SU-DHL-6 (cell line): ENCODE measurements around the gene DYNLT2B.

ENCODE experiments used
- H2AFZ ChIP-seq: fragments of 200-600 bp; sonication (generic); 2 replicates; pipeline ENCODE4 v1.6.1; 2014; ENCODE audit warnings: low read depth, mild to moderate bottlenecking, moderate library complexity, mixed read lengths, antibody characterized with exemption, low read length; ENCODE audit not compliant: severe bottlenecking
- H3F3A ChIP-seq: fragments of 200-600 bp; shearing (Covaris generic); 2 replicates; pipeline ENCODE4 v1.6.0; 2016; ENCODE audit warnings: antibody characterized with exemption, mild to moderate bottlenecking; ENCODE audit not compliant: insufficient read depth
- H3K27ac ChIP-seq: fragments of 200-600 bp; sonication (generic); 2 replicates; pipeline ENCODE4 v1.5.1; 2016; ENCODE audit warnings: low read depth, mild to moderate bottlenecking, low read length, moderate library complexity, mixed read lengths
- H3K27me3 ChIP-seq: fragments of 200-600 bp; sonication (generic), shearing (Covaris generic); 2 replicates; pipeline ENCODE4 v1.6.0; 2014; ENCODE audit warnings: mild to moderate bottlenecking, low read length
- H3K36me3 ChIP-seq: fragments of 200-600 bp; sonication (generic); 2 replicates; pipeline ENCODE4 v1.6.1; 2014; ENCODE audit warnings: mild to moderate bottlenecking, low read length, mixed read lengths
- H3K4me2 ChIP-seq: fragments of 300-600, 200-600 bp; shearing (Covaris generic), sonication (generic); 2 replicates; pipeline ENCODE4 v1.6.0; 2014; ENCODE audit warnings: low read length, low read depth, mild to moderate bottlenecking; ENCODE audit not compliant: poor library complexity, severe bottlenecking
- H3K4me3 ChIP-seq: fragments of 200-600 bp; sonication (generic); 2 replicates; pipeline ENCODE4 v1.5.1; 2014; ENCODE audit warnings: antibody characterized with exemption, low read length, mild to moderate bottlenecking, mixed read lengths; ENCODE audit not compliant: insufficient read depth, poor library complexity, severe bottlenecking
- H3K79me2 ChIP-seq: fragments of 200-600 bp; sonication (generic); 2 replicates; pipeline ENCODE4 v1.6.1; 2014; ENCODE audit warnings: mild to moderate bottlenecking, low read length, moderate library complexity; ENCODE audit not compliant: insufficient read depth
- H3K9ac ChIP-seq: fragments of 200-600 bp; sonication (generic); 2 replicates; pipeline ENCODE4 v1.7.0; 2014; ENCODE audit warnings: mild to moderate bottlenecking, low read length
- H3K9me2 ChIP-seq: fragments of 200-600 bp; sonication (generic); replicated peaks from 2 replicates; pipeline ENCODE4 v1.6.1; 2014; ENCODE audit warnings: low read length; ENCODE audit not compliant: insufficient read depth
- H3K9me3 ChIP-seq: fragments of 200-600 bp; sonication (generic); 2 replicates; pipeline ENCODE4 v1.6.1; 2014; ENCODE audit warnings: low read length, mixed read lengths; ENCODE audit not compliant: insufficient read depth
- H4K20me1 ChIP-seq: fragments of 200-600 bp; sonication (generic); 2 replicates; pipeline ENCODE4 v1.6.1; 2014; ENCODE audit warnings: low read depth, mild to moderate bottlenecking, antibody characterized with exemption, low read length, moderate library complexity, mixed read lengths
- EZH2phosphoT487 ChIP-seq: fragments of 200-600 bp; sonication (generic), shearing (Covaris generic); conservative IDR thresholded peaks from 2 replicates; pipeline ENCODE4 v1.6.1; 2018; ENCODE audit warnings: mild to moderate bottlenecking, antibody characterized with exemption, low read length, moderate library complexity, mixed read lengths
- TF ChIP-seq, protein P1 (sequence below): fragments of 200-600 bp; sonication (generic); IDR thresholded peaks from one replicate; pipeline ENCODE4 v1.5.1; 2017; ENCODE audit warnings: antibody characterized with exemption, mild to moderate bottlenecking, low read length, moderate library complexity; ENCODE audit not compliant: insufficient read depth, poor library complexity, severe bottlenecking

Gene DYNLT2B

DNA sequence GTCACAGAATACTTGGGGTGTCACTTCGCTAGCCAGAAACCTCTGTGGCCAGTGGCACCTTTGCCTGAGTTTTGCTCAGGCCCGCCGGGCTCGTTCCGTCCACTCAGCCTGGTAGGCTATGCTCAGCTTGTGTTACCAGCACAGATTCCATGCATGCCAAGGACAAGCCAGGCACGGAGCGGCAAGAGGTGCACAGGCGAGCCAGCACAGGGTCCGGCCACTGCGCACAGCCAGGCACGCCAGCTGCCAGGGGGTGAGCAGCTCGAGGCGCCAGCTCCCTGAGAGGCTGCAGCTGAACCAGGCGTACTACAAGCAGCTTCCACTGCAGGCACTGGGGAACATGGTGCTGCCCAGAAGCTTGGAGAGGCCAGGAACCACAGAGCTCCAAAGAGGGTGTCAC lies 45.2 kb downstream of the DYNLT2B start:
- Histone ChIP-seq H3K36me3 (peaks cover 5% of the 10 kb centered on the region; the same call in 1 of the 2 replicates), H3K79me2 (peaks cover 5% of the 10 kb centered on the region; the same call in 1 of the 2 replicates)

DNA sequence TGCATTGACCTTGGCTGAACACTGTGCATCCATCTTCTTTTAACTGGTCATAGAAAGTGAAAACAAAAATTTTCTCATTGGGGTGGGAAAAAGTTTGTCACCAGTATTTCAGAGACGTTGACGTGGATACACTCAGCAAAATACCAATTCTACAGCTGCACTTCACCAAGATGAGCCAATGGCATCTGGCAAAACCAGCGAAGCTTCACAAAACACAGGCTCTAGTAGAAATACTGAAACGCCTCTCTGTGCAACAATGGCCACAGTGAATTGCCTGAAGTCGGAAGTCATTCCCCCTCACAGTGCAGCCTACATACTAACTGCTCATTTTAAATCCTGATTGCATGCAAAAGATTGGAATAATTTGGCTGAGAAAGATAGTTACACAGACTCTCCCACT lies 47.5 kb downstream of the DYNLT2B start:
- Histone ChIP-seq H3F3A (no peaks in the 10 kb centered on the region), H3K79me2 (peaks cover 4% of the 10 kb centered on the region; the same call in 1 of the 2 replicates), H3K9me2 (no peaks in the 10 kb centered on the region), H2AFZ (no peak overlapping the region), H3K27me3 (no peaks in the 10 kb centered on the region), H3K4me3 (no peak overlapping the region), H3K9ac (no peak overlapping the region), H3K27ac (no peak overlapping the region), H3K4me2 (no peak overlapping the region), H4K20me1 (no peaks in the 10 kb centered on the region), H3K9me3 (peaks cover 12% of the 10 kb centered on the region), H3K36me3 (peaks cover 5% of the 10 kb centered on the region; the same call in 1 of the 2 replicates)
- TF ChIP-seq, protein P1, sequence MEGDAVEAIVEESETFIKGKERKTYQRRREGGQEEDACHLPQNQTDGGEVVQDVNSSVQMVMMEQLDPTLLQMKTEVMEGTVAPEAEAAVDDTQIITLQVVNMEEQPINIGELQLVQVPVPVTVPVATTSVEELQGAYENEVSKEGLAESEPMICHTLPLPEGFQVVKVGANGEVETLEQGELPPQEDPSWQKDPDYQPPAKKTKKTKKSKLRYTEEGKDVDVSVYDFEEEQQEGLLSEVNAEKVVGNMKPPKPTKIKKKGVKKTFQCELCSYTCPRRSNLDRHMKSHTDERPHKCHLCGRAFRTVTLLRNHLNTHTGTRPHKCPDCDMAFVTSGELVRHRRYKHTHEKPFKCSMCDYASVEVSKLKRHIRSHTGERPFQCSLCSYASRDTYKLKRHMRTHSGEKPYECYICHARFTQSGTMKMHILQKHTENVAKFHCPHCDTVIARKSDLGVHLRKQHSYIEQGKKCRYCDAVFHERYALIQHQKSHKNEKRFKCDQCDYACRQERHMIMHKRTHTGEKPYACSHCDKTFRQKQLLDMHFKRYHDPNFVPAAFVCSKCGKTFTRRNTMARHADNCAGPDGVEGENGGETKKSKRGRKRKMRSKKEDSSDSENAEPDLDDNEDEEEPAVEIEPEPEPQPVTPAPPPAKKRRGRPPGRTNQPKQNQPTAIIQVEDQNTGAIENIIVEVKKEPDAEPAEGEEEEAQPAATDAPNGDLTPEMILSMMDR = no peak
- no peak for TF ChIP-seq EZH2phosphoT487

More for the DNA sequence above, 45.2 kb downstream of the DYNLT2B start:
- H3K9me2 ChIP-seq = no peaks in the 10 kb centered on the region
- no peaks in the 10 kb centered on the region for H4K20me1 ChIP-seq
- no peak overlapping the region for H3K4me2 ChIP-seq
- no peak for TF ChIP-seq EZH2phosphoT487
- TF ChIP-seq, protein P1 = no peak
- no peak overlapping the region for H3K4me3 ChIP-seq
- H3K27me3 ChIP-seq = no peaks in the 10 kb centered on the region
- H2AFZ ChIP-seq = no peak overlapping the region
- H3F3A ChIP-seq = no peaks in the 10 kb centered on the region
- H3K9ac ChIP-seq = no peak overlapping the region
- H3K27ac ChIP-seq = no peak overlapping the region
- peaks cover 12% of the 10 kb centered on the region for H3K9me3 ChIP-seq

DNA sequence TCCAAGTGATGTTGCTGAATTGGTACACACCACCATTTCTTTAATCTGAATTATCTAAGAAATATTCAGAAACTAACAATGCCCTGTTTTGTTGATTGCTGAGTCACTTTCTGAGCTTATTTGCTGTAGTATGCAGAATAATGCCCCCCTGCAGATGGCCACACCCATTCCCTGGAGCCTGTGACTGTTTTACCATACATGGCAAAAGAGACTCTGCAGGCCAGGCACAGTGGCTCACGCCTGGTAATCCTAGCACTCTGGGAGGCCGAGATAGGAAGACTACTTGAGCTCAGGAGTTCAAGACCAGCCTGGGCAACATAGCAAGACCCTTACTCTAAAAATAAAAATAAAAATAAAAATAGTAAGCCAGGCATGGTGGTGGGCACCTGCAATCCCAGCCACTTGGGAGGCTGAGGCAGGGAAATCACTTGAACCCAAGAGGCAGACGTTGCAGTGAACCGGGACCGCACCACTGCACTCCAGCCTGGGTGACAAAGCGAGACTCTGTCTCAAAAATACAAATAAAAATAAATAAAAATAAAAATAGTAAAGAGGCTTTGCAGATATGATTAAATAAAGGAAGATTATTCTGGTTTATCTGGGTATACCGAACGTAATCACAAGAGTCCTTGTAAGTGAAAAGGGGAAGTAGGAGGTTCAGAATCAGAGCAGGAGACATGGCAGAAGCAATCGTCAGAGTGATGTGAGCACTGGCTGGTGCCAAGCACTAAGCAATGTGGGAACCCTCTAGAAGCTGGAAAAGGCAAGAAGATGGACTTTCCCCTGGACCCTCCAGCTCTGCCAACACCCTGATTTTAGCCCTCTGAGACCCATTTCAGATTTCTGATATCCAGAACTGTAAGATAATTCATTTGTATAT lies 49.5 kb downstream of the DYNLT2B start:
- Histone ChIP-seq H3K27ac (no peak overlapping the region), H3K27me3 (no peaks in the 10 kb centered on the region), H3K79me2 (0 out of 2 replicates have a peak, but pooled peaks cover under 1% of the 10 kb centered on the region), H3K9me2 (no peaks in the 10 kb centered on the region), H3F3A (no peaks in the 10 kb centered on the region), H3K4me2 (no peak overlapping the region), H4K20me1 (no peaks in the 10 kb centered on the region), H2AFZ (no peak overlapping the region), H3K4me3 (no peak overlapping the region), H3K9ac (no peak overlapping the region), H3K9me3 (peaks cover 5% of the 10 kb centered on the region; the same call in 1 of the 2 replicates), H3K36me3 (peaks cover 4% of the 10 kb centered on the region; the same call in 1 of the 2 replicates)
- TF ChIP-seq, protein P1 = no peak
